H9 (cell line): Measurements from ENCODE around the gene BCAT1. TPM values are rescaled to one million over a fixed set of nuclear protein-coding genes. Genes with fewer than 3 reads are reported as not detected.
"Not testable (repeated sequence)": the region's sequence is repeated elsewhere in the genome, so short reads cannot be mapped to it uniquely, and the experiment has no call there.

Experiments
- DNase-seq: peaks from one replicate; pipeline ENCODE4 v3.0.0-alpha.2; 2017
- H2AFZ ChIP-seq: one replicate; pipeline ENCODE4 v1.6.1; 2013; ENCODE audit warnings: mild to moderate bottlenecking, low read length, control low read depth, moderate library complexity
- H2AK5ac ChIP-seq: 2 replicates; pipeline ENCODE4 v1.6.1; 2013; ENCODE audit warnings: low read length, control low read depth, mixed read lengths; ENCODE audit not compliant: insufficient read length
- H2BK120ac ChIP-seq: one replicate; pipeline ENCODE4 v1.6.1; 2013; ENCODE audit warnings: low read depth, mild to moderate bottlenecking, low read length, control low read depth, inconsistent platforms; ENCODE audit not compliant: poor library complexity, severe bottlenecking
- H2BK12ac ChIP-seq: 2 replicates; pipeline ENCODE4 v1.6.1; 2013; ENCODE audit warnings: low read length, control low read depth, mixed read lengths, low read depth; ENCODE audit not compliant: insufficient read length
- H2BK15ac ChIP-seq: 2 replicates; pipeline ENCODE4 v1.6.1; 2013; ENCODE audit warnings: low read depth, low read length, control low read depth
- H2BK20ac ChIP-seq: one replicate; pipeline ENCODE4 v1.6.1; 2013; ENCODE audit warnings: low read depth, mild to moderate bottlenecking, low read length, control low read depth, inconsistent platforms; ENCODE audit not compliant: poor library complexity, severe bottlenecking
- H2BK5ac ChIP-seq: 2 replicates; pipeline ENCODE4 v1.6.1; 2013; ENCODE audit warnings: low read length, control low read depth, mixed read lengths; ENCODE audit not compliant: insufficient read length
- H3K14ac ChIP-seq: 2 replicates; pipeline ENCODE4 v1.6.1; 2013; ENCODE audit warnings: low read length, control low read depth; ENCODE audit not compliant: insufficient read depth
- H3K18ac ChIP-seq: 2 replicates; pipeline ENCODE4 v1.6.1; 2013; ENCODE audit warnings: low read depth, mild to moderate bottlenecking, mixed read lengths, low read length, control low read depth; ENCODE audit not compliant: insufficient read length
- H3K23ac ChIP-seq: 2 replicates; pipeline ENCODE4 v1.6.1; 2013; ENCODE audit warnings: low read length, control low read depth, mixed read lengths, low read depth; ENCODE audit not compliant: insufficient read length
- H3K23me2 ChIP-seq: 2 replicates; pipeline ENCODE4 v1.6.1; 2013; ENCODE audit warnings: low read depth, mild to moderate bottlenecking, mixed read lengths, low read length, control low read depth; ENCODE audit not compliant: insufficient read length, poor library complexity, severe bottlenecking
- H3K27ac ChIP-seq: 2 replicates; pipeline ENCODE4 v1.5.1; 2013; ENCODE audit warnings: low read length, control low read depth, mixed read lengths, low read depth; ENCODE audit not compliant: insufficient read length
- H3K27me3 ChIP-seq: 2 replicates; pipeline ENCODE4 v1.6.1; 2013; ENCODE audit warnings: low read length, control low read depth, inconsistent platforms; ENCODE audit not compliant: insufficient read depth
- H3K4ac ChIP-seq: 2 replicates; pipeline ENCODE4 v1.6.1; 2013; ENCODE audit warnings: low read depth, mild to moderate bottlenecking, control low read depth, inconsistent platforms, low read length, moderate library complexity
- H3K4me1 ChIP-seq: 2 replicates; pipeline ENCODE4 v1.6.1; 2013; ENCODE audit warnings: low read length, control low read depth, inconsistent platforms; ENCODE audit not compliant: insufficient read depth
- H3K4me2 ChIP-seq: 2 replicates; pipeline ENCODE4 v1.6.1; 2013; ENCODE audit warnings: low read length, control low read depth, mixed read lengths; ENCODE audit not compliant: insufficient read length, insufficient read depth
- H3K56ac ChIP-seq: 2 replicates; pipeline ENCODE4 v1.6.1; 2013; ENCODE audit warnings: low read depth, mild to moderate bottlenecking, mixed read lengths, low read length, control low read depth; ENCODE audit not compliant: insufficient read length
- H3K79me1 ChIP-seq: 2 replicates; pipeline ENCODE4 v1.6.1; 2013; ENCODE audit warnings: low read depth, mild to moderate bottlenecking, moderate library complexity, low read length, control low read depth, inconsistent platforms; ENCODE audit not compliant: insufficient read depth, poor library complexity, severe bottlenecking
- H3K79me2 ChIP-seq: 2 replicates; pipeline ENCODE4 v1.6.1; 2013; ENCODE audit warnings: low read length, control low read depth, inconsistent platforms; ENCODE audit not compliant: insufficient read depth
- H3K9ac ChIP-seq: 2 replicates; pipeline ENCODE4 v1.6.1; 2013; ENCODE audit warnings: low read length, control low read depth, mixed read lengths; ENCODE audit not compliant: insufficient read length; ENCODE audit errors: extremely low read depth
- H3K9me3 ChIP-seq: one replicate; pipeline ENCODE4 v1.6.1; 2013; ENCODE audit warnings: low read depth, low read length, inconsistent platforms; ENCODE audit not compliant: control insufficient read depth
- H3T11ph ChIP-seq: one replicate; pipeline ENCODE4 v1.6.1; 2013; ENCODE audit warnings: mild to moderate bottlenecking, low read length, control low read depth, inconsistent platforms
- H4K20me1 ChIP-seq: one replicate; pipeline ENCODE4 v1.6.1; 2013; ENCODE audit not compliant: control insufficient read depth, insufficient read length, insufficient read depth
- H4K5ac ChIP-seq: 2 replicates; pipeline ENCODE4 v1.6.1; 2013; ENCODE audit warnings: low read depth, mild to moderate bottlenecking, mixed read lengths, low read length, control low read depth; ENCODE audit not compliant: insufficient read length
- H4K8ac ChIP-seq: replicated peaks from 2 replicates; pipeline ENCODE4 v1.6.1; 2013; ENCODE audit warnings: low read length, control low read depth, mixed read lengths, low read depth; ENCODE audit not compliant: insufficient read length
- H4K91ac ChIP-seq: 2 replicates; pipeline ENCODE4 v1.6.1; 2013; ENCODE audit warnings: low read depth, mild to moderate bottlenecking, moderate library complexity, mixed read lengths, low read length, control low read depth; ENCODE audit not compliant: insufficient read length
- H3K27ac Mint-ChIP-seq, 3 experiments: 2 replicates in 2 of 3; 3 replicates in 1 of 3; pipeline ENCODE4 v1.8.0; 2020 to 2021; ENCODE audit warnings: mixed read lengths in 3 of 3, mild to moderate bottlenecking in 1 of 3, moderate library complexity in 1 of 3
- H3K27me3 Mint-ChIP-seq: 2 replicates; pipeline ENCODE4 v1.8.0; 2021; ENCODE audit warnings: low read depth, mild to moderate bottlenecking, moderate library complexity, mixed read lengths
- H3K36me3 Mint-ChIP-seq, 3 experiments: 2 replicates in 2 of 3; 3 replicates in 1 of 3; pipeline ENCODE4 v1.8.0; 2020 to 2021; ENCODE audit warnings: low read depth in 3 of 3, mixed read lengths in 3 of 3; ENCODE audit not compliant: insufficient read depth in 1 of 3
- H3K4me1 Mint-ChIP-seq, 2 experiments: 2 replicates each; pipeline ENCODE4 v1.8.0; 2020; ENCODE audit warnings: mixed read lengths in 2 of 2
- H3K4me3 Mint-ChIP-seq, 2 experiments: 2 replicates in 1 of 2; 3 replicates in 1 of 2; pipeline ENCODE4 v1.8.0; 2020 to 2021; ENCODE audit warnings: mild to moderate bottlenecking in 2 of 2, mixed read lengths in 2 of 2, moderate library complexity in 1 of 2
- H3K9me3 Mint-ChIP-seq, 2 experiments: 2 replicates in 1 of 2; 3 replicates in 1 of 2; pipeline ENCODE4 v1.8.0; 2020; ENCODE audit warnings: mild to moderate bottlenecking in 2 of 2, mixed read lengths in 2 of 2, moderate library complexity in 1 of 2
- WGBS: extraction: QIAGEN DNeasy Blood & Tissue Kit; methylation state at CpG from one replicate; pipeline ENCODE4 v1.1.7; 2013; ENCODE audit warnings: missing lambda C conversion rate, low lambda C conversion rate, mixed read lengths; ENCODE audit not compliant: insufficient read length; ENCODE audit errors: extremely low coverage; 5-methylcytosine and 5-hydroxymethylcytosine counted together
- total RNA-seq: library from RNA; stranded (reverse); gene quantifications from 2 replicates; pipeline ENCODE4 v1.2.1, GENCODE V29; 2021
- TF ChIP-seq, protein P1 (sequence below): fragments of 200-600 bp; sonication (generic); conservative IDR thresholded peaks from 3 replicates; pipeline ENCODE4 v1.8.0; 2021; ENCODE audit warnings: antibody characterized with exemption, mild to moderate bottlenecking

Gene BCAT1
- total RNA-seq, 1 experiment from 2014 or later = 244 TPM

DNA sequence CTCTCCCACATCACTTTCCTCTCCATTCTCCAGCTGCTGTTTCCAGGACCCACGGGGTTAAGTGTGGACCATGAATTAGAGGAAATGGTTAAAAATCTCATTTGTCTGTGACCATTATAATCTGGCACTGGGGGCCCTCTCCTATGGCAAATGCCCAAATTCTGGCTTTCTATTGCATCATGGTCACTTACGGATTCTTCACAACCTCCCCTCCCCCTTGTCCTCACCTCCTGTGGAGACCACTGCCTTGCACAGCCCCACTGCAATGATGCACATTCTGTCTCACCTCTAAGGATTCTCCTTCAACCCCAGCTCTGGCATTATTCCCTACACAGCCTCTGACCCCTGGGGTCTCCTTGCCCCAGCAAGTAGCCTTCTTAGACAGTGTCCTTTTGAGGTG lies 18.9 kb downstream of the BCAT1 start:
- Histone ChIP-seq H2AK5ac (no peak overlapping the region), H4K5ac (no peak overlapping the region), H4K8ac (no peak overlapping the region), H3T11ph (no peak overlapping the region), H3K79me2 (peaks cover 30% of the 10 kb centered on the region; the same call in 1 of the 2 replicates), H2BK5ac (no peak overlapping the region), H3K9me3 (no peaks in the 10 kb centered on the region), H3K79me1 (peaks cover 9% of the 10 kb centered on the region), H3K23me2 (no peaks in the 10 kb centered on the region), H3K4me2 (no peak overlapping the region), H2BK20ac (no peak overlapping the region), H2AFZ (no peak overlapping the region), H2BK15ac (no peak overlapping the region), H4K91ac (no peak overlapping the region), H3K9ac (no peak overlapping the region), H3K4ac (no peak overlapping the region), H2BK12ac (no peak overlapping the region), H3K4me1 (peaks cover 12% of the 10 kb centered on the region), H3K56ac (no peak overlapping the region), H2BK120ac (no peak overlapping the region), H3K27me3 (no peaks in the 10 kb centered on the region), H3K14ac (no peak overlapping the region), H3K18ac (peak overlapping the region; percentile 21), H4K20me1 (no peaks in the 10 kb centered on the region), H3K23ac (no peak overlapping the region), H3K27ac (no peak overlapping the region)
- no peak for DNase-seq
- peaks cover 39 to 52% (median 43%) of the 10 kb centered on the region in 3 experiments for H3K36me3 Mint-ChIP-seq
- H3K4me3 Mint-ChIP-seq = peak overlapping the region in 1 of 2 experiments; percentile 24; a peak in 3 of 5 replicates
- WGBS = no CpG with 5 or more reads among the region's 2 CpGs
- H3K9me3 Mint-ChIP-seq = peaks cover 11 to 18% of the 10 kb centered on the region in 2 experiments
- H3K4me1 Mint-ChIP-seq = peaks cover 63 to 64% of the 10 kb centered on the region in 2 experiments
- H3K27me3 Mint-ChIP-seq = no peaks in the 10 kb centered on the region
- peak overlapping the region in 2 of 3 experiments; percentile 51 to 77; a peak in 6 of 7 replicates for H3K27ac Mint-ChIP-seq
- TF ChIP-seq, protein P1, sequence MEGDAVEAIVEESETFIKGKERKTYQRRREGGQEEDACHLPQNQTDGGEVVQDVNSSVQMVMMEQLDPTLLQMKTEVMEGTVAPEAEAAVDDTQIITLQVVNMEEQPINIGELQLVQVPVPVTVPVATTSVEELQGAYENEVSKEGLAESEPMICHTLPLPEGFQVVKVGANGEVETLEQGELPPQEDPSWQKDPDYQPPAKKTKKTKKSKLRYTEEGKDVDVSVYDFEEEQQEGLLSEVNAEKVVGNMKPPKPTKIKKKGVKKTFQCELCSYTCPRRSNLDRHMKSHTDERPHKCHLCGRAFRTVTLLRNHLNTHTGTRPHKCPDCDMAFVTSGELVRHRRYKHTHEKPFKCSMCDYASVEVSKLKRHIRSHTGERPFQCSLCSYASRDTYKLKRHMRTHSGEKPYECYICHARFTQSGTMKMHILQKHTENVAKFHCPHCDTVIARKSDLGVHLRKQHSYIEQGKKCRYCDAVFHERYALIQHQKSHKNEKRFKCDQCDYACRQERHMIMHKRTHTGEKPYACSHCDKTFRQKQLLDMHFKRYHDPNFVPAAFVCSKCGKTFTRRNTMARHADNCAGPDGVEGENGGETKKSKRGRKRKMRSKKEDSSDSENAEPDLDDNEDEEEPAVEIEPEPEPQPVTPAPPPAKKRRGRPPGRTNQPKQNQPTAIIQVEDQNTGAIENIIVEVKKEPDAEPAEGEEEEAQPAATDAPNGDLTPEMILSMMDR = no peak

DNA sequence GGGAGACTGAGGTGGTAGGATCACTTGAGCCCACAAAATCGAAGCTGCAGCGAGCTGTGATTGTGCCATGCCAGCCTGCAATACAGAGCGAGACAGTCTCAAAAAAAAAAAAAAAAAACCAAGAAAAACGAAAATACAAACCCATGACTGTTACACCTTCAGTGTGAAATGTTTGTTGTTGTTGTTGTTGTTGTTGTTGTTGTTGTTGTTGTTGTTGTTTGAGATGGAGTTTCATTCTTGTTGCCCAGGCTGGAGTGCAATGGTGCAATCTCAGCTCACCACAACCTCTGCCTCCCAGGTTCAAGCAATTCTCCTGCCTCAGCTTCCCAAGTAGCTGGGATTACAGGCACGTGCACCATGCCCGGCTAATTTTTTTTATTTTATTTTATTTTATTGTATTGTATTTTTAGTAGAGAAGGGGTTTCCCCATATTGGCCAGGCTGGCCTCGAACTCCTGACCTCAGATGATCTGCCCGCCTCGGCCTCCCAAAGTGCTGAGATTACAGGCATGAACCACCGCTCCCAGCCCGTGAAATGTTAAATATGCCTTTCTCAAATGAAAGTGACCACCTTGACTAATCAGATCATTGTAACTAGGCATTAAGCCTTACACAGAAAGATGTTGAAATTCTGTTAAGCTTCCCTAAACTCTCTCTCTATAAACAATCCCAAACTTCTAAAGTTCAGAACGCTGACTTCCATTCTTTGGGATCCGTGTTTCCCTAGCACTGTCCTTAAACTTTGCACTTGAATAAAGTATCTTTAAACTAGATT lies 20.2 kb downstream of the BCAT1 start:
- H3K27me3 ChIP-seq, H3K79me1 ChIP-seq, H3K4ac ChIP-seq, H3K23ac ChIP-seq, H4K5ac ChIP-seq, H4K20me1 ChIP-seq, H2BK12ac ChIP-seq, H3T11ph ChIP-seq, H3K14ac ChIP-seq, H3K27me3 Mint-ChIP-seq, H4K91ac ChIP-seq, H2BK120ac ChIP-seq, H3K27ac ChIP-seq, H3K23me2 ChIP-seq, H3K4me3 Mint-ChIP-seq, H2AK5ac ChIP-seq, H2BK20ac ChIP-seq, H2AFZ ChIP-seq, H3K4me2 ChIP-seq, H3K9me3 ChIP-seq, H2BK15ac ChIP-seq, H2BK5ac ChIP-seq, H3K18ac ChIP-seq, H3K56ac ChIP-seq, H3K9ac ChIP-seq, H4K8ac ChIP-seq, DNase-seq: not testable (repeated sequence)
- WGBS = no CpG with 5 or more reads among the region's 13 CpGs
- H3K36me3 Mint-ChIP-seq = peaks cover 42 to 50% (median 44%) of the 10 kb centered on the region in 3 experiments
- peaks cover 11 to 18% of the 10 kb centered on the region in 2 experiments for H3K9me3 Mint-ChIP-seq
- H3K27ac Mint-ChIP-seq = peak overlapping the region; percentile 52 to 72 (median 57); a peak in 4 of 7 replicates
- H3K79me2 ChIP-seq = peaks cover 27% of the 10 kb centered on the region; the same call in 1 of the 2 replicates
- H3K4me1 ChIP-seq = peaks cover 12% of the 10 kb centered on the region
- peaks cover 64 to 66% of the 10 kb centered on the region in 2 experiments for H3K4me1 Mint-ChIP-seq
